GOT3 (cell line): ENCODE results near the gene GRM4.
"Not testable (repeated sequence)": the region's sequence is repeated elsewhere in the genome, so short reads cannot be mapped to it uniquely, and the experiment has no call there.

Experiments used
- DNase-seq: peaks from one replicate; lab custom pipeline; 2025; ENCODE audit warnings: mixed read lengths; lab: John Stamatoyannopoulos, UW

GRM4 gene

GRCh38 chr6:34043359-34043758 lies 102.5 kb downstream of the GRM4 start:
- no peak for DNase-seq

GRCh38 chr6:34041998-34042397 lies 103.9 kb downstream of the GRM4 start:
- not testable (repeated sequence) for DNase-seq

- DNase-seq, result no peak
These were observed 104.5 kb downstream of the GRM4 start for GRCh38 chr6:34041385-34041784.

- no peak for DNase-seq
These were observed 105.9 kb downstream of the GRM4 start for GRCh38 chr6:34039943-34040342.

- no peak for DNase-seq
These were observed 108.7 kb downstream of the GRM4 start for GRCh38 chr6:34037151-34037550.

- DNase-seq, result no peak
These were observed 109.4 kb downstream of the GRM4 start for GRCh38 chr6:34036357-34037069.

- DNase-seq, result no peak
These were observed 110.1 kb downstream of the GRM4 start for GRCh38 chr6:34035704-34036356.

GRCh38 chr6:34035161-34035560 lies 110.7 kb downstream of the GRM4 start:
- DNase-seq, result no peak

- DNase-seq, result no peak
These were observed 113.0 kb downstream of the GRM4 start for GRCh38 chr6:34032856-34033255.

GRCh38 chr6:34031625-34032383 lies 114.1 kb downstream of the GRM4 start:
- DNase-seq, result no peak

GRCh38 chr6:34030831-34031624 lies 114.9 kb downstream of the GRM4 start:
- DNase-seq, result no peak

- DNase-seq, result no peak
These were observed 116.2 kb downstream of the GRM4 start for GRCh38 chr6:34029489-34030280.

GRCh38 chr6:34028691-34029360 lies 117.1 kb downstream of the GRM4 start:
- no peak for DNase-seq

- DNase-seq, result no peak
These were observed 117.9 kb downstream of the GRM4 start for GRCh38 chr6:34027939-34028441.

GRCh38 chr6:34027445-34027936 lies 118.4 kb downstream of the GRM4 start:
- no peak for DNase-seq

- no peak for DNase-seq
These were observed 120.0 kb downstream of the GRM4 start for GRCh38 chr6:34025861-34026260.

- no peak for DNase-seq
These were observed 120.6 kb downstream of the GRM4 start for GRCh38 chr6:34025112-34025807.

GRCh38 chr6:34022873-34023255 lies 123.0 kb downstream of the GRM4 start:
- no peak for DNase-seq

GRCh38 chr6:34022250-34022872 lies 123.5 kb downstream of the GRM4 start:
- no peak for DNase-seq
